H1 (cell line): Measurements from ENCODE around the gene TNS4. TPM values are rescaled to one million over a fixed set of nuclear protein-coding genes. Genes with fewer than 3 reads are reported as not detected.

ENCODE experiments used
- BACH1 ChIP-seq: IDR thresholded peaks from 2 replicates; pipeline ENCODE4 v1.6.1; 2012; ENCODE audit warnings: low read length, improper control_type of control experiment
- CTBP2 ChIP-seq: IDR thresholded peaks from 2 replicates; pipeline ENCODE4 v1.7.0; 2011; ENCODE audit warnings: borderline replicate concordance, mild to moderate bottlenecking, moderate library complexity, mixed read lengths, low read length; ENCODE audit not compliant: insufficient read depth, insufficient read length
- FOSL1 ChIP-seq: IDR thresholded peaks from 2 replicates; pipeline ENCODE4 v1.6.1; 2011; ENCODE audit warnings: mild to moderate bottlenecking, low read depth, low read length, moderate library complexity; ENCODE audit not compliant: insufficient read depth
- JUN ChIP-seq: IDR thresholded peaks from 2 replicates; pipeline ENCODE4 v1.6.1; 2011; ENCODE audit warnings: low read depth, mild to moderate bottlenecking, improper control_type of control experiment, low read length
- POLR2AphosphoS5 ChIP-seq: IDR thresholded peaks from 2 replicates; pipeline ENCODE4 v1.6.1; 2011; ENCODE audit warnings: low read depth, low read length
- TBP ChIP-seq: IDR thresholded peaks from 2 replicates; pipeline ENCODE4 v1.6.1; 2011; ENCODE audit warnings: low read depth, low read length, improper control_type of control experiment
- polyA plus RNA-seq, 7 experiments: library from polyadenylated mRNA; depleted of rRNA in 3 of 7; stranded (reverse) in 5 of 7; unstranded in 2 of 7; fragments of >200 nt in 5 of 7; fragments of 200-250 nt in 2 of 7; gene quantifications; 1 replicate in 5 of 7; 2 replicates in 1 of 7; 4 replicates in 1 of 7; pipeline versions ENCODE4 v1.2.1 to v1.2.3, GENCODE V29; 2011 to 2013; ENCODE audit warnings: missing spikeins in 2 of 7, mixed read lengths in 2 of 7
- total RNA-seq: library from RNA; stranded (reverse); fragmentation: NEBNext Ultra II Directional; extraction: Animal tissue kit (Norgen Biotek cat#: 25700); gene quantifications from 2 replicates; pipeline ENCODE4 v1.2.1, GENCODE V29; 2021

TNS4 gene
- total and polyA plus RNA-seq, 2 of the 8 experiments (the other 6 are each of a cell fraction or from before 2014, with no cell fraction given) = 0.20 to 0.21 TPM

- TF ChIP-seq CTBP2 (no peak), JUN (no peak), TBP (no peak), FOSL1 (no peak), BACH1 (no peak), POLR2AphosphoS5 (no peak)
These were observed 31.3 kb upstream of the TNS4 start (continued) for GRCh38 chr17:40532520-40533253.
